DOHH2 (cell line): ENCODE measurements around the gene GKN2.
A peak's percentile ranks its signal among the peaks of the same experiment; 100 is the strongest.

ENCODE experiments used
- H3F3A ChIP-seq: fragments of 200-600 bp; sonication (generic), shearing (Covaris generic); 2 replicates; pipeline ENCODE4 v1.6.0; 2016; ENCODE audit warnings: antibody characterized with exemption, mild to moderate bottlenecking; ENCODE audit not compliant: control insufficient read depth, insufficient read depth
- H3K27ac ChIP-seq: fragments of 200-600 bp; sonication (generic); 2 replicates; pipeline ENCODE4 v1.5.1; 2014; ENCODE audit warnings: low read depth, mild to moderate bottlenecking, low read length, moderate library complexity
- H3K27me3 ChIP-seq: fragments of 200-600 bp; sonication (generic); 2 replicates; pipeline ENCODE4 v1.6.1; 2014; ENCODE audit warnings: mild to moderate bottlenecking, low read length, mixed read lengths; ENCODE audit not compliant: control insufficient read depth
- H3K36me3 ChIP-seq: fragments of 200-600 bp; sonication (generic); 2 replicates; pipeline ENCODE4 v1.6.1; 2014; ENCODE audit warnings: mild to moderate bottlenecking, low read length, moderate library complexity, mixed read lengths; ENCODE audit not compliant: control insufficient read depth
- H3K4me1 ChIP-seq: fragments of 200-600 bp; sonication (generic); 2 replicates; pipeline ENCODE4 v1.6.1; 2014; ENCODE audit warnings: mild to moderate bottlenecking, low read length, mixed read lengths; ENCODE audit not compliant: control insufficient read depth
- H3K4me2 ChIP-seq: fragments of 200-600 bp; sonication (generic); 2 replicates; pipeline ENCODE4 v1.6.0; 2014; ENCODE audit warnings: mild to moderate bottlenecking, low read length, moderate library complexity
- H3K4me3 ChIP-seq: fragments of 200-600 bp; sonication (generic); 2 replicates; pipeline ENCODE4 v1.5.1; 2014; ENCODE audit warnings: mild to moderate bottlenecking, low read length, mixed read lengths
- H3K79me2 ChIP-seq: fragments of 200-600 bp; sonication (generic); 2 replicates; pipeline ENCODE4 v1.6.1; 2014; ENCODE audit warnings: mild to moderate bottlenecking, low read length, mixed read lengths; ENCODE audit not compliant: control insufficient read depth
- H3K9me2 ChIP-seq: fragments of 200-600 bp; sonication (generic); replicated peaks from 2 replicates; pipeline ENCODE4 v1.6.1; 2014; ENCODE audit warnings: mild to moderate bottlenecking, low read length, mixed read lengths; ENCODE audit not compliant: control insufficient read depth
- H3K9me3 ChIP-seq: fragments of 200-600 bp; sonication (generic); 2 replicates; pipeline ENCODE4 v1.6.1; 2014; ENCODE audit warnings: antibody characterized with exemption, low read length, mixed read lengths; ENCODE audit not compliant: control insufficient read depth, insufficient read depth
- H4K20me1 ChIP-seq: fragments of 200-600 bp; sonication (generic); 2 replicates; pipeline ENCODE4 v1.6.0; 2014; ENCODE audit warnings: low read depth, mild to moderate bottlenecking, antibody characterized with exemption, low read length, moderate library complexity; ENCODE audit not compliant: control insufficient read depth, insufficient read depth
- CTCF ChIP-seq: fragments of 200-600 bp; sonication (generic); IDR thresholded peaks from one replicate; pipeline ENCODE4 v1.5.1; 2014; ENCODE audit warnings: antibody characterized with exemption, mild to moderate bottlenecking, low read depth, low read length; ENCODE audit not compliant: poor library complexity, severe bottlenecking
- EZH2phosphoT487 ChIP-seq: fragments of 200-600 bp; sonication (generic); IDR thresholded peaks from 2 replicates; pipeline ENCODE4 v1.6.1; 2017; ENCODE audit warnings: borderline replicate concordance, mild to moderate bottlenecking, antibody characterized with exemption, low read length, moderate library complexity, mixed read lengths

The GKN2 gene

GRCh38 chr2:68948710-68949109 is 4.0 kb downstream of the GKN2 start:
- Histone ChIP-seq H3K27me3 (peaks cover 29% of the 10 kb centered on the region), H3F3A (no peaks in the 10 kb centered on the region), H4K20me1 (no peaks in the 10 kb centered on the region), H3K79me2 (no peaks in the 10 kb centered on the region), H3K4me1 (peaks cover under 1% of the 10 kb centered on the region; the same call in 1 of the 2 replicates), H3K9me2 (no peaks in the 10 kb centered on the region), H3K36me3 (no peaks in the 10 kb centered on the region), H3K4me2 (no peak overlapping the region), H3K27ac (no peak overlapping the region), H3K4me3 (no peak overlapping the region), H3K9me3 (no peaks in the 10 kb centered on the region)
- TF ChIP-seq EZH2phosphoT487: no peak
- no peak for TF ChIP-seq CTCF

- Histone ChIP-seq H3K4me1 (peaks cover 3% of the 10 kb centered on the region; the same call in 1 of the 2 replicates), H4K20me1 (no peaks in the 10 kb centered on the region), H3F3A (no peaks in the 10 kb centered on the region), H3K4me3 (no peak overlapping the region), H3K79me2 (no peaks in the 10 kb centered on the region), H3K9me2 (no peaks in the 10 kb centered on the region), H3K36me3 (no peaks in the 10 kb centered on the region), H3K4me2 (no peak overlapping the region), H3K9me3 (no peaks in the 10 kb centered on the region), H3K27ac (no peak overlapping the region), H3K27me3 (peaks cover 12% of the 10 kb centered on the region)
- TF ChIP-seq CTCF: no peak
- TF ChIP-seq EZH2phosphoT487: no peak
Observed at GRCh38 chr2:68946117-68946516, 6.6 kb downstream of the GKN2 start.

GRCh38 chr2:68943581-68944568 is 8.8 kb downstream of the GKN2 start:
- H4K20me1 ChIP-seq: no peaks in the 10 kb centered on the region
- H3K9me3 ChIP-seq: no peaks in the 10 kb centered on the region; the same call in 1 of the 2 replicates
- H3K4me3 ChIP-seq: no peak overlapping the region
- H3K4me1 ChIP-seq: peaks cover 3% of the 10 kb centered on the region; the same call in 1 of the 2 replicates
- H3K27ac ChIP-seq: no peak overlapping the region
- peak overlapping the region; percentile 29 for H3K4me2 ChIP-seq
- no peaks in the 10 kb centered on the region for H3F3A ChIP-seq
- H3K9me2 ChIP-seq: no peaks in the 10 kb centered on the region
- TF ChIP-seq EZH2phosphoT487: no peak
- peak; percentile 87 for TF ChIP-seq CTCF
- peaks cover 8% of the 10 kb centered on the region; the same call in 1 of the 2 replicates for H3K27me3 ChIP-seq
- H3K79me2 ChIP-seq: no peaks in the 10 kb centered on the region
- no peaks in the 10 kb centered on the region for H3K36me3 ChIP-seq
